ENCODE measurements around the gene HOXC9. TPM values are rescaled to one million over a fixed set of nuclear protein-coding genes. Genes with fewer than 3 reads are reported as not detected.
A peak's percentile ranks its signal among the peaks of the same experiment; 100 is the strongest.

Gene HOXC9
- total RNA-seq, 1 experiment from 2014 or later, result 11.3 TPM

DNA sequence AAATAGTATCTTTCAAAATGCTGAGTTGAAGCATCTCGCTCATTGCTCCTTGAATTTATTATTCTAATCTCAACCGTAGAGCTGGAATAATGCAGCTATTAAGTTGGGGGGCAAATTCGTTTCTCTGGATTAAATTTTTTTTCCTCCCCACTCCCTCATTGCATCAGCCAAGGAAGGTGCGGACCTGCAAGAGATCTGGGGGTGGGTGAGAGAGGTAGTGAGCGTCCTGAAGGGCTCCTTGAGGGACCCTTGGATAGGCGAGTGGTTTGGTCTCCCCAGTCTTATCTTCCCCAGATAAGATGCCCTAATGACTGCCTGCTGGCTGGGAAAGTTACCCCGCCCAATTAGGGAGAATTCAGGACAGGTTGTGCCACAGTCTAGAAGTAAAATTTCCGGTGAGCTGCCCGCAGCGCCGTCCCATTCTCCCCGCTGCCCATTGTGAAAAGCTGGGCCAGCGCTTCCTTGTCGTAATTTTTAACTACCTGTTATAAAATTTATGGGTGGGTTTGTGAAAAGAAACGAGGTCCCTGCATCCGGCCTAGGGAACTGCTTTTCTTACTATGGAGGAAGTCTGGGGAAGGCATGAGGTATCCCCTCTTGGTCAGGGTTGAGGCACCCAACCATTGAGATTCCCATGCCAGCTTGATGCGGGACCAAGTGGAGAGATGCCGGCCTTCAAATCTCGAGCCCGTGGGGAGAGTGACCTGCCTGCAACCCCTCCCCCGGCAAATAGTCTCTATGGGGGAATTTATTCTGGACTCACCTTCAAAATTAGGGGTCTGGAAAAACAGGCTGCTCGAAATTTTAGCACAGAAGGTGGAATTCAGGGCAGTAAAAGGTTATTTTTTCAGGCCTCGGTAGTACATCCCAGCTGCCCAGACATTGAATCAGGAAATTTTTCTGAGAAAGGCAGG is 15.3 kb downstream of the HOXC9 start (continued):
- TF ChIP-seq, protein P1, sequence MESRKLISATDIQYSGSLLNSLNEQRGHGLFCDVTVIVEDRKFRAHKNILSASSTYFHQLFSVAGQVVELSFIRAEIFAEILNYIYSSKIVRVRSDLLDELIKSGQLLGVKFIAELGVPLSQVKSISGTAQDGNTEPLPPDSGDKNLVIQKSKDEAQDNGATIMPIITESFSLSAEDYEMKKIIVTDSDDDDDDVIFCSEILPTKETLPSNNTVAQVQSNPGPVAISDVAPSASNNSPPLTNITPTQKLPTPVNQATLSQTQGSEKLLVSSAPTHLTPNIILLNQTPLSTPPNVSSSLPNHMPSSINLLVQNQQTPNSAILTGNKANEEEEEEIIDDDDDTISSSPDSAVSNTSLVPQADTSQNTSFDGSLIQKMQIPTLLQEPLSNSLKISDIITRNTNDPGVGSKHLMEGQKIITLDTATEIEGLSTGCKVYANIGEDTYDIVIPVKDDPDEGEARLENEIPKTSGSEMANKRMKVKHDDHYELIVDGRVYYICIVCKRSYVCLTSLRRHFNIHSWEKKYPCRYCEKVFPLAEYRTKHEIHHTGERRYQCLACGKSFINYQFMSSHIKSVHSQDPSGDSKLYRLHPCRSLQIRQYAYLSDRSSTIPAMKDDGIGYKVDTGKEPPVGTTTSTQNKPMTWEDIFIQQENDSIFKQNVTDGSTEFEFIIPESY (IDR thresholded peaks at IDR 0.05; ENCODE audit: extremely low read depth, insufficient replicate concordance, low read length), result no peak

DNA sequence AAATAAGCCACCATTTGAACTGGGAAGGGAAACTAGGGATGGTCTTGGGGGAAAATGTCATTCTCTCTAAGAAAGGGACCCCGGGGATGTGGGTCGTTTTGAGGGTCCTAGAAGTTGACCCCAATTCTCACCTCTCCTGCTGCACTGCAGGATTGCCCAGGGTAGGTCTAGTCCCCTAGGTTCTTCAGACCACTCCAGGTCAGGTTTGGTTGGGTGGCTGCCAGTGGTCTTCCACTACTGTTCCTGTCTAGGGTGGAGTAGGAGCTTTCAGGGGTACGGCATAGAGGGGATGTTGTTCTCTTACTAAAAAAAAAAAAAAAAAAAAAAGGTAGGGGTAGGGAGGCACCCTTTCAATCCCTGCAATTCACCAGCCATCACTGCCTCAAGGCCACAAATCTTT is 16.1 kb downstream of the HOXC9 start:
- H3K4me3 ChIP-seq (replicated peaks in 1 of 2; ENCODE audit: low read depth in 1 of 2, low read length in 2 of 2), result peak overlapping the region; percentile 76 to 88

More for the DNA sequence above, 16.1 kb downstream of the HOXC9 start:
- ChIA-PET RAD21 (ENCODE audit: low non-redundant PET in 1 of 2, low total read pairs in 2 of 2, uncharacterized antibody in 2 of 2, unreplicated experiment in 2 of 2) (interaction anchor here in 1 of 2 experiments (0.7 kb wide), 1 partner anchor 192 kb away, joined by 5 read pairs; no protein-coding TSS in a partner anchor), CTCF (interaction anchor here (0.7 to 4.3 kb wide), 12 partner anchors 8 to 384 kb away, joined by 3 to 43 read pairs (median 8); partner anchors contain the start of genes HOXC10, HOXC5 and HOXC9), POLR2A (interaction anchor here (1.1 to 2.4 kb wide), 4 partner anchors 12 to 173 kb away, joined by 3 to 23 read pairs (median 8); partner anchors contain the start of genes HOXC6, HOXC9 and SMUG1)
- no peaks in the 10 kb centered on the region for H3K27me3 ChIP-seq (ENCODE audit: insufficient read depth, low read length)
- no peak for DNase-seq (ENCODE audit: low read depth, low spot score)
- no peaks in the 10 kb centered on the region for H3K36me3 ChIP-seq (ENCODE audit: control insufficient read depth in 1 of 2, insufficient read depth in 2 of 2, low read length in 2 of 2)
- no peak for ATAC-seq
- H2AFZ ChIP-seq (ENCODE audit: low read depth, low read length, poor library complexity, severe bottlenecking), result peak overlapping the region; percentile 90
- no peaks in the 10 kb centered on the region for H3K79me2 ChIP-seq (ENCODE audit: insufficient read depth, low read length)
- H3K4me2 ChIP-seq (ENCODE audit: low read length), result peak overlapping the region; percentile 99
- peak overlapping the region; percentile 94 for H3K9ac ChIP-seq (ENCODE audit: low read length)
- H3K4me1 ChIP-seq (ENCODE audit: control insufficient read depth in 1 of 2, insufficient read depth in 2 of 2, low read length in 2 of 2), result peaks cover 17 to 31% of the 10 kb centered on the region in 2 experiments
- TF ChIP-seq CBX3 (IDR thresholded peaks at IDR 0.05; ENCODE audit: low read depth), result no peak
- TF ChIP-seq YY1 (IDR thresholded peaks at IDR 0.05; ENCODE audit: extremely low read depth, insufficient replicate concordance, low read depth, low read length), result no peak
- TF ChIP-seq POLR2AphosphoS5 (IDR thresholded peaks at IDR 0.05; ENCODE audit: low read depth, low read length), result no peak
- TF ChIP-seq, protein P2, sequence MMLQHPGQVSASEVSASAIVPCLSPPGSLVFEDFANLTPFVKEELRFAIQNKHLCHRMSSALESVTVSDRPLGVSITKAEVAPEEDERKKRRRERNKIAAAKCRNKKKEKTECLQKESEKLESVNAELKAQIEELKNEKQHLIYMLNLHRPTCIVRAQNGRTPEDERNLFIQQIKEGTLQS (IDR thresholded peaks at IDR 0.05), result no peak
- no peak for TF ChIP-seq POLR2A (IDR thresholded peaks at IDR 0.05; ENCODE audit: borderline replicate concordance, extremely low read depth, insufficient read depth, insufficient read length)
- no peak for TF ChIP-seq ZNF274 (IDR thresholded peaks at IDR 0.05; ENCODE audit: low read depth, low read length)
- TF ChIP-seq RAD21 (IDR thresholded peaks at IDR 0.05; ENCODE audit: low read depth), result no peak
- TF ChIP-seq EZH2 (IDR thresholded peaks at IDR 0.05), result no peak
- TF ChIP-seq SIN3A (IDR thresholded peaks at IDR 0.05; ENCODE audit: low read depth), result no peak
- no peak for TF ChIP-seq JUND (IDR thresholded peaks at IDR 0.05)
- TF ChIP-seq SRF (IDR thresholded peaks at IDR 0.05; ENCODE audit: low read depth), result no peak
- TF ChIP-seq, protein P3, sequence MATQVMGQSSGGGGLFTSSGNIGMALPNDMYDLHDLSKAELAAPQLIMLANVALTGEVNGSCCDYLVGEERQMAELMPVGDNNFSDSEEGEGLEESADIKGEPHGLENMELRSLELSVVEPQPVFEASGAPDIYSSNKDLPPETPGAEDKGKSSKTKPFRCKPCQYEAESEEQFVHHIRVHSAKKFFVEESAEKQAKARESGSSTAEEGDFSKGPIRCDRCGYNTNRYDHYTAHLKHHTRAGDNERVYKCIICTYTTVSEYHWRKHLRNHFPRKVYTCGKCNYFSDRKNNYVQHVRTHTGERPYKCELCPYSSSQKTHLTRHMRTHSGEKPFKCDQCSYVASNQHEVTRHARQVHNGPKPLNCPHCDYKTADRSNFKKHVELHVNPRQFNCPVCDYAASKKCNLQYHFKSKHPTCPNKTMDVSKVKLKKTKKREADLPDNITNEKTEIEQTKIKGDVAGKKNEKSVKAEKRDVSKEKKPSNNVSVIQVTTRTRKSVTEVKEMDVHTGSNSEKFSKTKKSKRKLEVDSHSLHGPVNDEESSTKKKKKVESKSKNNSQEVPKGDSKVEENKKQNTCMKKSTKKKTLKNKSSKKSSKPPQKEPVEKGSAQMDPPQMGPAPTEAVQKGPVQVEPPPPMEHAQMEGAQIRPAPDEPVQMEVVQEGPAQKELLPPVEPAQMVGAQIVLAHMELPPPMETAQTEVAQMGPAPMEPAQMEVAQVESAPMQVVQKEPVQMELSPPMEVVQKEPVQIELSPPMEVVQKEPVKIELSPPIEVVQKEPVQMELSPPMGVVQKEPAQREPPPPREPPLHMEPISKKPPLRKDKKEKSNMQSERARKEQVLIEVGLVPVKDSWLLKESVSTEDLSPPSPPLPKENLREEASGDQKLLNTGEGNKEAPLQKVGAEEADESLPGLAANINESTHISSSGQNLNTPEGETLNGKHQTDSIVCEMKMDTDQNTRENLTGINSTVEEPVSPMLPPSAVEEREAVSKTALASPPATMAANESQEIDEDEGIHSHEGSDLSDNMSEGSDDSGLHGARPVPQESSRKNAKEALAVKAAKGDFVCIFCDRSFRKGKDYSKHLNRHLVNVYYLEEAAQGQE (IDR thresholded peaks at IDR 0.05; ENCODE audit: low read depth), result no peak
- no peak for TF ChIP-seq CEBPB (IDR thresholded peaks at IDR 0.05; ENCODE audit: low read depth)
- no peak for TF ChIP-seq EGR1 (IDR thresholded peaks at IDR 0.05; ENCODE audit: low read depth)
- no peak for TF ChIP-seq ELF1 (IDR thresholded peaks at IDR 0.05; ENCODE audit: borderline replicate concordance, low read depth)
- H4K20me1 ChIP-seq (ENCODE audit: insufficient read depth), result no peaks in the 10 kb centered on the region
- no peaks in the 10 kb centered on the region for H3K9me2 ChIP-seq (ENCODE audit: insufficient read depth)
- peak overlapping the region; percentile 94 for H3K27ac ChIP-seq (ENCODE audit: low read depth, low read length)
- intact Hi-C loops (cut with micrococcal nuclease), result no loop called here
- BruUV-seq (replicated peaks), result TSS peak; percentile 63
- no peaks in the 10 kb centered on the region for H3K9me3 ChIP-seq (ENCODE audit: control insufficient read depth in 1 of 2, insufficient read depth in 1 of 2, low read depth in 1 of 2, low read length in 2 of 2)

Measured in HCT116 (cell line).